Measurements from ENCODE around the gene FOSL2.
A peak's percentile ranks its signal among the peaks of the same experiment; 100 is the strongest.

Gene FOSL2

DNA sequence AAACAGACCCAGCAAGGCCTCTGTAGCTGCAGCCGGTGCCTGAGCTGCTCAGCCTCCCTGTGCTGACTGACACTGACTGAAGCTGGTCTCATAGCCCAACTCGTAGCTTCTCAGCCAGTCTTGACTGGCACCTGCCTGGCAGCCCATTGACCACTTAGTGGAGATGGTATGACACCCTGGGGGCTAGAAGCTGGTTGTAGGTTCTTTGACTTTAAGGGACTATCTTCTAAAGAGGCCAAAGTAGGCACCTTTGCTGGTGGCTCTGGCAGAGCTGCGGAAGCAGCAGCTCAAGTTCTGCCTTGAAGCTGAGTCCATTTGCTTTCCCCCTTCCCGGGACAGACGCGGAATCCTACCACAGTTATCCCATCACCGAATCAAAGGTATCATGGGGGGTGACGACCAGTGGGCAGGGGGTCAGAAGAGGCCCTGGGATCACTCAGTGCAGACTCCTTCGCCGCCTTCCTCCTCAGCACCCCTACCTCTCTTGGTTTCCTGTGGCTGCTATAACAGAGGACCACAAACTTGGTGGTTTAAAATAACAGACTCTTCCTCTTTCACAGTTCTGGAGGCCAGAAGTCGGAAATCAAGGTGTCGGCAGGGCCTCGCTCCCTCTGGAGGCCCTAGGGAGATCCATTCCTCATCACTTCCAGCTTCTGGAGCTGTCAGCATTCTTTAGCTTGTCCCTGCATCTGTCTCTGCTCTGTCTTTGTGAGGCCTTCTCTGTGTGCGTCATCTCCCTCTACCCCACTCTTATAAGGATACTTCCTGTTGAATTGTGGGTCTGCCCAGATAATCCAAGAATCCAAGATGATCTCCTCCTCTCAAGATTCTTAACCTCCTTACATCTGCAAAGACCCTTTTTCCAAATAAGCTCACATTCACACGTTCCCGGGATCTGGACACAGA, 13.7 kb upstream of the FOSL2 start:
- no peak overlapping the region for H3K4me3 ChIP-seq (ENCODE audit: low read length)
- TF ChIP-seq, protein P1, sequence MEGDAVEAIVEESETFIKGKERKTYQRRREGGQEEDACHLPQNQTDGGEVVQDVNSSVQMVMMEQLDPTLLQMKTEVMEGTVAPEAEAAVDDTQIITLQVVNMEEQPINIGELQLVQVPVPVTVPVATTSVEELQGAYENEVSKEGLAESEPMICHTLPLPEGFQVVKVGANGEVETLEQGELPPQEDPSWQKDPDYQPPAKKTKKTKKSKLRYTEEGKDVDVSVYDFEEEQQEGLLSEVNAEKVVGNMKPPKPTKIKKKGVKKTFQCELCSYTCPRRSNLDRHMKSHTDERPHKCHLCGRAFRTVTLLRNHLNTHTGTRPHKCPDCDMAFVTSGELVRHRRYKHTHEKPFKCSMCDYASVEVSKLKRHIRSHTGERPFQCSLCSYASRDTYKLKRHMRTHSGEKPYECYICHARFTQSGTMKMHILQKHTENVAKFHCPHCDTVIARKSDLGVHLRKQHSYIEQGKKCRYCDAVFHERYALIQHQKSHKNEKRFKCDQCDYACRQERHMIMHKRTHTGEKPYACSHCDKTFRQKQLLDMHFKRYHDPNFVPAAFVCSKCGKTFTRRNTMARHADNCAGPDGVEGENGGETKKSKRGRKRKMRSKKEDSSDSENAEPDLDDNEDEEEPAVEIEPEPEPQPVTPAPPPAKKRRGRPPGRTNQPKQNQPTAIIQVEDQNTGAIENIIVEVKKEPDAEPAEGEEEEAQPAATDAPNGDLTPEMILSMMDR (IDR thresholded peaks at IDR 0.05; ENCODE audit: insufficient read depth, low read depth, low read length, missing control alignments), result no peak
- no peak for DNase-seq (ENCODE audit: low read depth)

DNA sequence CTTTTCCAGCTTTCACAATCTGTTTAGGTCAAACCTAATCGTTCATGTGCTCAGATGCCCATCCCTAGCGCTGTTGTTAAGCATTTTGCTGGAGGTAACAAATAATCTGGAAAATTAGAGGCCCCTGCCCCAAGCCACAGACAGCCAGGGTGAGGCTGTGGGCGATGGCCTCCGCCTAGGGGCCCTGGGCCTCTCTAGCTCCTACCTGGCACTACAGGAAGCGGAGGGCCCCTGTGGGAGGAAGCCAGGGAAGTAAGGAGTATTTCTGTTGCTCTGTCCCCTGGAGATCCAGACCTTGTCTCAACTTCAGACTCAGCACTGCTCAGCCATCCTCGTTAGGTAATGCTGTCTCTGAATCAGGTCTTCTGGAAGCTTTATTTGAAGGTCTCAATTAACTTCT, 12.4 kb upstream of the FOSL2 start:
- TF ChIP-seq, protein P1 (IDR thresholded peaks at IDR 0.05; ENCODE audit: insufficient read depth, low read depth, low read length, missing control alignments), result no peak
- H3K4me3 ChIP-seq (ENCODE audit: low read length), result no peak overlapping the region
- DNase-seq (ENCODE audit: low read depth), result no peak

DNA sequence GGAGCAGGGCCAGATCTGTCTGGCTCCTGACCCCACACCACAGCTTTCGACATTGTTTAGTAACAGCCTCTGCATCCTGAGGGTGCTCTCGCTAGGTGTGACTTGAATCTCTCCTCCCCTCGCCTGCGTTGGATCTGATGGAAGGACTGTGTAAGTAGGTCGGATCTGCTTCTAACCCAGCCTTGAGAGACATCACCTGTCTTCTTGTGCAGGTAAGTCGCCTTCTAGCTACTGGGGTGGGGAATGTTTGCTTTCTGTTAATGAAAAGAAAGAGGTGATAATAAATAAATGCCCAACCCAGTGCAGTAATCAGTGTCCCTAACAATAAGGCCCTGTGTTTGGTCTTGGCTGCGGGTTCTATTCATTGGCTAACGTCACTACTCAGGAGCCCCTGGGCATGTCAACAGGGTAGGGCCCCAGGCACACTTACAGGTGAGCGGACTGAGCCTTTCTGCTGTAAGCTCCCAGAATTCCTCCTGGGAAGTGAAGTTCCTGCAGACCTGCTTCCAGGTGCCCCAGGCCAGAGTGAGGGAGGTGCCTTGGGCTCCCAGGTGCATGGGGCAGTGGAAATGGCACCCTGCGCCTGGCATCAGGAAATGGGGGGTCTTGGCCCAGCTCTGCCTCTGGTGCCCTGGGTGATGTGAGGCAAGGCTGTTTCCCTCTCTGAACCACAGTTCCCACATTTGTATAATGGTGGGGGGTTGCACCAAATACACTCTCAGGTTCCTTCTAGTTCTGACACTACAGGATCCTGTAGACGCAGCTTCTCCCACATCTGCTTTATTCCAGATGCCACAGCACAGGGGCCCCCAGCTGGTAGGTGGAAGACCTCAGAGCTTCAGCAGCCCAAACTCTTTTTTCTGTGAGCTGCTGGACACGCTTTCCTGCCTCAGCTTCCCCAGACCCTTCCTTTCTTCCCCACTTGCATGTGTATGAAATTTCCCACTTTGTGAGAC, 11.2 kb upstream of the FOSL2 start:
- DNase-seq (ENCODE audit: low read depth), result no peak
- no peak overlapping the region for H3K4me3 ChIP-seq (ENCODE audit: low read length)
- TF ChIP-seq, protein P1 (IDR thresholded peaks at IDR 0.05; ENCODE audit: insufficient read depth, low read depth, low read length, missing control alignments), result no peak

DNA sequence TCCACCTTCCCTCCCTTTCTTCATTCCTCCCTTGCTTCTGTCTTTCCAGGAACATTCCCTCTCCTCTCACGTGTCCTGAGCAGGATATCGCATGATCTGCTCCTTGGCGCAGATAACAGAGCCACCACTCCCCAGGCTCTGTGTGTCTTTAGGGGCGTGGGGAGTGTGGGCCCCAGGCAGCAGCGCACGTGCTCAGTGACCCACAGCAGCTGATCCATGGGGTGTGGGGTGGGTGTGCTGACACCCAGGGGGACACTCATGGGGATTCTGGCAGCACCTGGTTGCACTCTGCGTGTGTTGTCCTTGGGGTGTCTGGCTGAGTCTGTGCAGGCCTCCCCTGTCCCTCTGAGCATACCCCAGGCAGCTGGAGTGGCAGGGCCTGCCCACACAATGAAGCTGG, 9.9 kb upstream of the FOSL2 start:
- TF ChIP-seq, protein P1 (IDR thresholded peaks at IDR 0.05; ENCODE audit: insufficient read depth, low read depth, low read length, missing control alignments), result no peak
- no peak overlapping the region for H3K4me3 ChIP-seq (ENCODE audit: low read length)
- DNase-seq (ENCODE audit: low read depth), result no peak

DNA sequence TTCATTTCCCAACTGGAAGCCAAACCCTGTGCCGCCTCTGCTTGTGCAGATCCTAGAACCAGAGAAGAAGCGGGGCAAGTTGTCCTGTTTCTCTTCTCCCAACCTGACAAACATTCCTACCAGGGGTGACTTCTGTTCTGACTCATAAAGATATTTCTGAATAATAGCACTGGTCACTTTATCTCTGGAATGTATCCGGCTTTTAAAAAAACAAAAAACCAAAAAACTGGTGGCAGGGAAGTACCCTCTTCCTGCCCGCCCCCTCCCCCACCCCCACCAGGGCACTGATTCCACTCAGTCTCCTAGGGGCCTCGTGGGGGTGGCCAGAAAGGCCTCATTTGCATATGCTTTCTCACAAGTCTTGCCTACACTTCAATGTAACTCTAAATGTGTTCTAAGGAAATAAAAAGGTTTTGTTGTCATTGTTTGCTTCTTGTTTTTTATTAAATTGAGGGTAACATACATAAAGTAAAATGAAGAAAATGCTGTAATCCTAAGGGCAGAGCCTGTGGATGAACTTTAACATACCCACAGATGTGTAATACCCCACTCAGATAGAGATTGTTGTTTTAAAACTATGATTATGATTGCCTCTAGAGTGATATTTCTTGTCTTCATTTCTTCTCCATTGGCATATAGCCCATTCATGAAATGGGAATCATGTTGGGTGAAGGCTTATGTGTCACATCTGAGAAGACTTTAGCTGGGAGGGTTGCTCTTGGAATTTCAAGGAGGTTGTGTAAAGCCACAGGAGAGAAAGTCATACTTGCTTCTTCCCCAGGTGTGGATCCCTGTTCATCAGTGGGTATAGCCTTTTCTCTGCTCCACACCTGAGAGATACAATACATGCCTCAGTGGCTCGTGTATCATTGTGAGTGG, 5.3 kb upstream of the FOSL2 start:
- TF ChIP-seq, protein P1 (IDR thresholded peaks at IDR 0.05; ENCODE audit: insufficient read depth, low read depth, low read length, missing control alignments), result no peak
- no peak overlapping the region for H3K4me3 ChIP-seq (ENCODE audit: low read length)
- peak; percentile 41 for DNase-seq (ENCODE audit: low read depth)
